K562 (cell line): ENCODE data around the gene KHDC1. TPM values are rescaled to one million over a fixed set of nuclear protein-coding genes. Genes with fewer than 3 reads are reported as not detected.

Experiments used
- ATAC-seq: fragments of 200-7000 bp; cut with Tn5 transposase; 3 replicates; pipeline ENCODE4 v1.9.1; 2020; ENCODE audit warnings: moderate library complexity
- BruUV-seq: library from RNA; stranded (reverse); fragments of 400-500 nt; replicated peaks from 2 replicates; lab custom pipeline; 2021; lab: Mats Ljungman, UMichigan
- CTCF ChIA-PET: fragments of 300-600 bp; formaldehyde crosslinking; extraction: SDS; loops from one replicate; lab custom pipeline; 2021; ENCODE audit warnings: low intra/inter-chr PET ratio; lab: Yijun Ruan, JAX
- POLR2A ChIA-PET: fragments of 300-600, 350-650 bp; sonication (Branson Sonifier 250); formaldehyde crosslinking; extraction: SDS; loops from one replicate; lab custom pipeline; 2021; ENCODE audit warnings: antibody characterized with exemption, inconsistent platforms; lab: Yijun Ruan, JAX
- DNase-seq, 4 experiments: peaks; one replicate each; pipeline versions ENCODE4 v3.0.0 to v3.0.0-alpha.2; 2011 to 2018; ENCODE audit warnings: low spot score in 3 of 4, mixed read lengths in 3 of 4; ENCODE audit errors: extremely low read depth in 1 of 4
- FAIRE-seq: peaks from 2 replicates; lab custom pipeline; 2011; peaks lifted over from hg19 to GRCh38; lab: Jason Lieb, UNC
- H2AFZ ChIP-seq: 2 replicates; pipeline ENCODE4 v1.6.0; 2011; ENCODE audit warnings: low read depth, low read length, control low read depth, inconsistent platforms
- H3K27ac ChIP-seq: fragments of 200-600 bp; 3 replicates; pipeline ENCODE4 v1.8.0; 2011; ENCODE audit warnings: low read depth, mild to moderate bottlenecking, control low read depth, inconsistent platforms, low read length, moderate library complexity, mixed read lengths; ENCODE audit errors: extremely low read depth
- H3K27me3 ChIP-seq, 2 experiments: fragments of 300-600 bp in 1 of 2; 2 replicates in 1 of 2; 3 replicates in 1 of 2; pipeline versions ENCODE4 v1.6.0 to v1.8.0; 2011; ENCODE audit warnings: inconsistent platforms in 2 of 2, low read length in 2 of 2, mild to moderate bottlenecking in 1 of 2, mixed read lengths in 1 of 2, moderate library complexity in 1 of 2; ENCODE audit not compliant: control insufficient read depth in 2 of 2, insufficient read depth in 2 of 2
- H3K36me3 ChIP-seq: fragments of 300-600 bp; 3 replicates; pipeline ENCODE4 v1.8.0; 2011; ENCODE audit warnings: mild to moderate bottlenecking, low read length, inconsistent platforms; ENCODE audit not compliant: control insufficient read depth, insufficient read depth
- H3K4me1 ChIP-seq, 2 experiments: fragments of 200-600 bp in 1 of 2; replicated peaks in 1 of 2; 2 replicates in 1 of 2; 3 replicates in 1 of 2; pipeline versions ENCODE4 v1.5.1 to v1.8.0; 2011; ENCODE audit warnings: inconsistent platforms in 2 of 2, low read length in 2 of 2, mild to moderate bottlenecking in 1 of 2, mixed read lengths in 1 of 2, moderate library complexity in 1 of 2; ENCODE audit not compliant: control insufficient read depth in 2 of 2, insufficient read depth in 2 of 2
- H3K4me2 ChIP-seq: 2 replicates; pipeline ENCODE4 v1.6.1; 2011; ENCODE audit warnings: low read length, control low read depth, inconsistent platforms, mixed read lengths; ENCODE audit not compliant: insufficient read depth
- H3K4me3 ChIP-seq: fragments of 200-600 bp; sonication (generic), shearing (Covaris generic); 2 replicates; pipeline ENCODE4 v1.5.1; 2016; ENCODE audit warnings: control low read depth, inconsistent platforms
- H3K79me2 ChIP-seq: fragments of 200-600 bp; 3 replicates; pipeline ENCODE4 v1.8.0; 2011; ENCODE audit warnings: low read length, inconsistent platforms; ENCODE audit not compliant: control insufficient read depth, insufficient read depth
- H3K9ac ChIP-seq, 2 experiments: 2 replicates each; pipeline versions ENCODE4 v1.6.0 to v1.6.1; 2011; ENCODE audit warnings: low read depth in 2 of 2, low read length in 2 of 2, control low read depth in 1 of 2, inconsistent platforms in 1 of 2, mild to moderate bottlenecking in 1 of 2, mixed read lengths in 1 of 2; ENCODE audit not compliant: insufficient read depth in 1 of 2
- H3K9me1 ChIP-seq: one replicate; pipeline ENCODE4 v1.6.0; 2011; ENCODE audit warnings: inconsistent platforms, mild to moderate bottlenecking, low read length, moderate library complexity; ENCODE audit not compliant: control insufficient read depth, insufficient read depth
- H3K9me3 ChIP-seq: replicated peaks from 2 replicates; pipeline ENCODE4 v1.5.1; 2011; ENCODE audit warnings: low read depth, low read length, inconsistent platforms; ENCODE audit not compliant: control insufficient read depth, insufficient read depth
- H4K20me1 ChIP-seq: replicated peaks from 2 replicates; pipeline ENCODE4 v1.6.1; 2011; ENCODE audit warnings: low read length, inconsistent platforms, mixed read lengths; ENCODE audit not compliant: control insufficient read depth, insufficient read depth
- NFIC ChIP-seq: fragments of 450-650 bp; IDR thresholded peaks from 2 replicates; pipeline ENCODE4 v1.6.1; 2017; ENCODE audit warnings: mild to moderate bottlenecking, inconsistent platforms
- ZBTB11 ChIP-seq, 3 experiments: fragments of 200-800 bp in 1 of 3; fragments of 250-450 bp in 1 of 3; fragments of 450-650 bp in 1 of 3; sonication (Bioruptor Pico) in 1 of 3; sonication (Bioruptor generic) in 1 of 3; formaldehyde crosslinking in 1 of 3; IDR thresholded peaks; 2 replicates each; pipeline versions ENCODE4 v1.6.1 to v1.8.0; 2016 to 2022; ENCODE audit warnings: mild to moderate bottlenecking in 2 of 3, missing genetic modification characterization in 2 of 3, missing compliant biosample characterization in 1 of 3, moderate library complexity in 1 of 3
- ZBTB49 ChIP-seq: sonication (generic); formaldehyde crosslinking; IDR thresholded peaks from 2 replicates; pipeline ENCODE4 v1.8.0; 2022; ENCODE audit warnings: missing genetic modification reagents, mild to moderate bottlenecking, borderline replicate concordance
- ZNF239 ChIP-seq: fragments of 250-450 bp; sonication (Bioruptor Pico); IDR thresholded peaks from 2 replicates; pipeline ENCODE4 v1.4.0; 2020; ENCODE audit warnings: mild to moderate bottlenecking
- WGBS: fragments of 100-300 bp; shearing (Covaris generic); methylation state at CpG from one replicate; pipeline ENCODE4 v1.1.6; 2016; ENCODE audit warnings: low coverage, mixed read lengths; ENCODE audit not compliant: insufficient coverage; ENCODE audit errors: missing lambda C conversion rate; 5-methylcytosine and 5-hydroxymethylcytosine counted together
- in situ Hi-C: fragments of 300-500 bp; cut with MboI; formaldehyde crosslinking; loops from 4 replicates; pipeline ENCODE4 v1.15.0; 2018; ENCODE audit warnings: inconsistent platforms, mixed read lengths
- intact Hi-C: fragments of 100-400 bp; cut with micrococcal nuclease; formaldehyde crosslinking; loops from 2 replicates; pipeline ENCODE4 v1.14.2; 2022
- polyA plus RNA-seq, 8 experiments: library from polyadenylated mRNA; depleted of rRNA in 4 of 8; stranded (reverse) in 5 of 8; unstranded in 3 of 8; fragments of >200 nt; fragmentation: Nextera tagmentation in 2 of 8; fragmentation: Illumina TruSeq in 1 of 8; extraction: Ambion mirVana in 2 of 8; extraction: Trizol in 1 of 8; gene quantifications; 2 replicates each; pipeline versions ENCODE4 v1.2.1 to v1.2.3, GENCODE V29; 2011 to 2014; ENCODE audit warnings: inconsistent platforms in 1 of 8, missing spikeins in 1 of 8
- total RNA-seq, 7 experiments: library from RNA; depleted of rRNA in 6 of 7; stranded (reverse); fragments of >200 nt in 6 of 7; fragmentation: Illumina TruSeq in 2 of 7; extraction: Trizol in 2 of 7; gene quantifications; 2 replicates each; pipeline versions ENCODE4 v1.2.1 to v1.2.3, GENCODE V29; 2011 to 2021; ENCODE audit warnings: low replicate concordance in 1 of 7

KHDC1 gene
- total and polyA plus RNA-seq, 9 of the 15 experiments (the other 6 are each of a cell fraction or from before 2014, with no cell fraction given) = 2.5 to 19.5 (median 8.0) TPM

- Histone ChIP-seq H2AFZ (peak overlapping the region; percentile 98), H3K9me3 (no peaks in the 10 kb centered on the region), H3K4me1 (peaks cover 0 to 32% of the 10 kb centered on the region in 2 experiments; a peak in 3 of 5 replicates), H3K9ac (peak overlapping the region; percentile 79 to 96), H3K4me2 (peak overlapping the region; percentile 94), H3K9me1 (no peaks in the 10 kb centered on the region), H4K20me1 (no peaks in the 10 kb centered on the region), H3K36me3 (no peaks in the 10 kb centered on the region), H3K27me3 (no peaks in the 10 kb centered on the region), H3K27ac (peak overlapping the region; percentile 75), H3K4me3 (peak overlapping the region; percentile 60), H3K79me2 (peaks cover 32% of the 10 kb centered on the region)
- in situ Hi-C loops (no loop called here), intact Hi-C loops (no loop called here)
- DNase-seq = peak; percentile 79 to 85 (median 80)
- CTCF ChIA-PET = no interaction called here
- no TSS peak for BruUV-seq
- WGBS = under 1% methylated on average over 51 of the region's 59 CpGs
- no peak for FAIRE-seq
- POLR2A ChIA-PET = interaction anchor here (0.6 to 1.4 kb wide), 10 partner anchors 11 to 294 kb away, joined by 3 to 9 read pairs (median 3); no protein-coding TSS in a partner anchor
- peak; percentile 95 for ATAC-seq
- TF ChIP-seq ZNF239 (CRISPR knock-in tag) = no peak
- TF ChIP-seq NFIC = peak; percentile 72
- peak in 1 of 3 experiments; percentile 45; a peak in 1 of 6 replicates for TF ChIP-seq ZBTB11 (CRISPR knock-in tag; IDR thresholded peaks at IDR 0.05)
- no peak for TF ChIP-seq ZBTB49 (CRISPR knock-in tag)
Observed at GRCh38 chr6:73309785-73310502, 46.9 kb upstream of the KHDC1 start.
